ENCODE data around the gene CELF1. TPM values are rescaled to one million over a fixed set of nuclear protein-coding genes. Genes with fewer than 3 reads are reported as not detected.

CELF1 gene
- total and polyA plus RNA-seq, 9 of the 15 experiments (the other 6 are each of a cell fraction or from before 2014, with no cell fraction given), result 11.3 to 142 (median 77.4) TPM

GRCh38 chr11:47564933-47565339, 12.0 kb upstream of the CELF1 start (continued):
- TF ChIP-seq ZBTB40 (IDR thresholded peaks at IDR 0.05) (peak; percentile 47; the same call in 1 of the 2 replicates), ZBTB40 (CRISPR knock-in tag; IDR thresholded peaks at IDR 0.05) (no peak), ZNF121 (CRISPR knock-in tag; conservative IDR thresholded peaks at IDR 0.05) (no peak), NBN (IDR thresholded peaks at IDR 0.05; ENCODE audit: low read depth) (no peak), ZNF644 (tag; IDR thresholded peaks at IDR 0.05; ENCODE audit: low read depth) (no peak), POLR2AphosphoS5 (IDR thresholded peaks at IDR 0.05; ENCODE audit: control insufficient read depth, insufficient read depth, low read depth, low read length) (no peak), KAT7 (CRISPR knock-in tag; IDR thresholded peaks at IDR 0.05; ENCODE audit: borderline replicate concordance) (peak; percentile 50; the same call in 1 of the 2 replicates), NR0B1 (IDR thresholded peaks at IDR 0.05; ENCODE audit: partially characterized antibody) (no peak), HMBOX1 (IDR thresholded peaks at IDR 0.05) (no peak), ESRRB (CRISPR knock-in tag; IDR thresholded peaks at IDR 0.05; ENCODE audit: borderline replicate concordance) (no peak), ZBTB11 (CRISPR knock-in tag; IDR thresholded peaks at IDR 0.05) (0 out of 6 replicates have a peak, but pooled peaks of 1 of the 3 experiments have one; percentile 51), ZKSCAN1 (IDR thresholded peaks at IDR 0.05; ENCODE audit: low read depth, low read length) (no peak), ZNF668 (CRISPR knock-in tag; IDR thresholded peaks at IDR 0.05) (peak; percentile 52; the same call in 1 of the 2 replicates)
